Measurements from ENCODE around the gene STAG3. TPM values are rescaled to one million over a fixed set of nuclear protein-coding genes. Genes with fewer than 3 reads are reported as not detected.
"Not testable (repeated sequence)": the region's sequence is repeated elsewhere in the genome, so short reads cannot be mapped to it uniquely, and the experiment has no call there.

The STAG3 gene
- total RNA-seq, 2 experiments from 2014 or later, result 16.5 to 20.6 TPM

DNA sequence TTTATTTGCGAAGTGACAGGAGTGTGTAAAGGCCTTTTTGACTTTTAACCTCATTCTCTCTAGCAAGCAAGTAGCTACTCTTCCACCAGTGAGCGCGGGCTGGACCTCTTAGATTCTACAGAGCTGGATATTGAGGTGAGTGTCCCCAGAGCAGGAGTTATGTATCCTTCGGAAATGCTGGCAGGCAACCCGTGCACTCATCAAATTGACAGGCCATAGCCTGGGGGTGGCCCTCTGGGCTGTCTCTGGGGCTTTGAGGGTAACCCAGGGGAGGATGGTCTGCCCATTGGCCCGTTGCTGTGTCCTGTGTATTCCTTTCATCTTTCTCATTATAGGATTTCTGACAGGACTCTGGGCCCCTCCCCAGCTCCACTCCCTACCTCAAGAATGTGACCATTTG is 36.0 kb downstream of the STAG3 start:
- ChIA-PET POLR2A (interaction anchor here (0.6 kb wide), 1 partner anchor 109 kb away, joined by 3 read pairs; no protein-coding TSS in a partner anchor), CTCF (interaction anchor here (10.1 to 16.0 kb wide), 2 partner anchors 24 to 80 kb away, joined by 102 to 200 read pairs; no protein-coding TSS in a partner anchor)
- no peak for DNase-seq
- Mint-ChIP-seq H3K27me3 (ENCODE audit: low read depth) (no peaks in the 10 kb centered on the region), H3K4me1 (ENCODE audit: low read depth) (peaks cover 76% of the 10 kb centered on the region), H3K27ac (no peak overlapping the region), H3K36me3 (ENCODE audit: low read depth) (peaks cover 19% of the 10 kb centered on the region), H3K9me3 (ENCODE audit: insufficient read depth) (no peaks in the 10 kb centered on the region), H3K4me3 (no peak overlapping the region)
- ATAC-seq, result no peak

DNA sequence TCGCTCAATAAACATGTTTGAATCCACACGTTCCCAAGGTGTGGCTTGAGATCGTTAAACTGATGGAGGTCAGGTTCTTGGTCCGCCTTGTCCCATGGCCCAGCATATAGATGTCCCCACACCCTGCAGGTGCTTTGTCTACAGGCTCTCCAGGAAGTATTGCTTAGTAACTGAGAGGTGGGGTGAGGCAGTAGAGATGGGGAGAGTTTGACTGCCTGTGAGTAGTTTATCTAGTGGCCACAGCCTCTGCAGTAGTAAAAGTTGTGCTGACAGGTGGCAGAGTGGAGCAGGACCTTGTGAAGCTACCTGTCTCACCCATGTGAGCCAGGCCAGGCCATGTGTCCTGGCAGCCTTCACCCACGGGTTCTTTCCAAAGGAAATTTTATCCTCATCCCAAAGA is 36.6 kb downstream of the STAG3 start:
- ATAC-seq; H3K4me3 Mint-ChIP-seq; POLR2A ChIA-PET; H3K9me3 Mint-ChIP-seq (ENCODE audit: insufficient read depth); H3K27me3 Mint-ChIP-seq (ENCODE audit: low read depth): not testable (repeated sequence)
- Mint-ChIP-seq H3K27ac (peak overlapping the region; percentile 47), H3K36me3 (ENCODE audit: low read depth) (peaks cover 18% of the 10 kb centered on the region), H3K4me1 (ENCODE audit: low read depth) (peaks cover 76% of the 10 kb centered on the region)
- CTCF ChIA-PET, result interaction anchor here (16.0 kb wide), 1 partner anchor 81 kb away, joined by 200 read pairs; no protein-coding TSS in a partner anchor
- DNase-seq, result peak; percentile 43

GRCh38 chr7:100215895-100216294 is 38.2 kb downstream of the STAG3 start:
- Mint-ChIP-seq H3K9me3 (ENCODE audit: insufficient read depth) (no peaks in the 10 kb centered on the region), H3K27ac (no peak overlapping the region), H3K4me1 (ENCODE audit: low read depth) (peaks cover 63% of the 10 kb centered on the region), H3K4me3 (no peak overlapping the region), H3K27me3 (ENCODE audit: low read depth) (no peaks in the 10 kb centered on the region), H3K36me3 (ENCODE audit: low read depth) (peaks cover 20% of the 10 kb centered on the region)
- ChIA-PET CTCF (interaction anchor here (2.9 to 16.0 kb wide), 4 partner anchors 27 to 83 kb away, joined by 15 to 200 read pairs (median 34); partner anchors contain the start of genes GPC2 and STAG3), POLR2A (no interaction called here)
- no peak for ATAC-seq
- no peak for DNase-seq

DNA sequence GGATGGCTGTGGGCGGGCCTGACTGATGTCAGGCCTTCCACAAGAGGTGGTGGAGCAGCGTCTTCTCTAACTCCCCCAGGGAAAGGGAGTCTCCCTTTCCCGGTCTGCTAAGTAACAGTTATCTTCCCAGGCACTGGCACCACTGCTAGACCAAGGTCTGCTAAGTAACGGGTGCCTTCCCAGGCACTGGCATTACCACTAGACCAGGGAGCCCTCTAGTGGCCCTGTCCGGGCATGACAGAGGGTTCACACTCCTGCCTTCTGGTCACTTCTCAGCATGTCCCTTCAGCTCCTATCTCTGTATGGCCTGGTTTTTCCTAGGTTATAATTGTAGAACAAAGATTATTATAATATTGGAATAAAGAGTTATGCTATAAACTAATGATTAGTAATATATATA is 40.2 kb downstream of the STAG3 start:
- ChIA-PET POLR2A (interaction anchor here (1.0 to 5.5 kb wide), 6 partner anchors 9 to 128 kb away, joined by 3 to 48 read pairs (median 4); no protein-coding TSS in a partner anchor), CTCF (interaction anchor here (0.8 to 16.0 kb wide), 20 partner anchors 9 to 190 kb away, joined by 3 to 200 read pairs (median 6); partner anchors contain the start of genes GPC2, LAMTOR4 and STAG3)
- Mint-ChIP-seq H3K27ac (peak overlapping the region; percentile 98), H3K4me1 (ENCODE audit: low read depth) (peaks cover 64% of the 10 kb centered on the region), H3K4me3 (peak overlapping the region; percentile 80), H3K36me3 (ENCODE audit: low read depth) (peaks cover 34% of the 10 kb centered on the region)
- not testable (repeated sequence) for H3K9me3 Mint-ChIP-seq (ENCODE audit: insufficient read depth); H3K27me3 Mint-ChIP-seq (ENCODE audit: low read depth)
- ATAC-seq (peak; percentile 5), DNase-seq (peak; percentile 88)

DNA sequence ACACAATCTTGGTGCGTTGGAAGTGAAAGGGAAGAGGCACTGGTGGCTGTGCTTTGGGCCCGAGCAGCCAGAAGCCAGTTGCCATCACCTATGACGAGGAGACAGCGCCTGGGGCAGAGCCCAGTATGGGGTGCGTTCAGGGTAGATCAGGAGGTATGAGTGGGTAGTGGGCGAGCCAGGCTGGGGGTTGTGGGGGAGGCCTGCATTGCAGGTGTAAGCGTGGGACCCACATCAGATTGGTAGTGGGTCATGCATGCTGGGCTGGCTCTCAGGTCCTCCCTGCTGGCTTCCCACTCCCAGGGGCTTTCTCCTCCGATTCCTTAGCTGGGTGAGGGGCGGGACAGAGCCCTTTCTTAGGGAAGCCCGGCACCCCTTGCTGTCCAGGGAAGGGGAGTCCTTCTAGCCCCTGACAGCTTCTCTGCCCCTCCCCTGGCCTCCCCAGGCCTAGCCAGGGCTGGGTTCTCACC is 41.6 kb downstream of the STAG3 start:
- Mint-ChIP-seq H3K4me3 (peak overlapping the region; percentile 95), H3K9me3 (ENCODE audit: insufficient read depth) (no peaks in the 10 kb centered on the region), H3K4me1 (ENCODE audit: low read depth) (peaks cover 68% of the 10 kb centered on the region), H3K36me3 (ENCODE audit: low read depth) (peaks cover 48% of the 10 kb centered on the region), H3K27me3 (ENCODE audit: low read depth) (no peaks in the 10 kb centered on the region), H3K27ac (peak overlapping the region; percentile 98)
- ChIA-PET CTCF (interaction anchor here (1.7 to 16.0 kb wide), 4 partner anchors 9 to 86 kb away, joined by 3 to 200 read pairs (median 32); partner anchors contain the start of gene LAMTOR4), POLR2A (interaction anchor here (1.1 to 5.5 kb wide), 11 partner anchors 10 to 210 kb away, joined by 3 to 48 read pairs (median 5); partner anchors contain the start of genes CNPY4, LAMTOR4, MBLAC1 and MEPCE)
- DNase-seq, result peak; percentile 43
- no peak for ATAC-seq

DNA sequence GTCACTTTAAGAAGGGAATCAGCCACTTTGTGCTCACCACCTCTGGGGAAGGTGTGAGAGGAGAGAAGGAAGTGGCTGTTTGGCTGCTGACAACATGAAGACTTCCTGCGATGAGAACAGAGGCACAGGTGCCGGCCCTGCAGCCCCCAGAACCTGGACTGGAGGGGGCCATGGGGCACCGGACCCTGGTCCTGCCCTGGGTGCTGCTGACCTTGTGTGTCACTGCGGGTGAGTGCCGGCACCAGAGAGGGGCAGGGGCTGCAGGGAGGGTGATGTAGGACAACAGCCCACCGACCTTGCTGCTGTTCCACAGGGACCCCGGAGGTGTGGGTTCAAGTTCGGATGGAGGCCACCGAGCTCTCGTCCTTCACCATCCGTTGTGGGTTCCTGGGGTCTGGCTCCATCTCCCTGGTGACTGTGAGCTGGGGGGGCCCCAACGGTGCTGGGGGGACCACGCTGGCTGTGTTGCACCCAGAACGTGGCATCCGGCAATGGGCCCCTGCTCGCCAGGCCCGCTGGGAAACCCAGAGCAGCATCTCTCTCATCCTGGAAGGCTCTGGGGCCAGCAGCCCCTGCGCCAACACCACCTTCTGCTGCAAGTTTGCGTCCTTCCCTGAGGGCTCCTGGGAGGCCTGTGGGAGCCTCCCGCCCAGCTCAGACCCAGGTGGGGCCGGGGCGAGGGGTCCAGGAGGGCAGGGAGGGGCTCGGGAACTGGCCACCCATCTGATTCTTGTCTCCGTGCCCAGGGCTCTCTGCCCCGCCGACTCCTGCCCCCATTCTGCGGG is 42.3 kb downstream of the STAG3 start, which contains the start of gene PVRIG:
TSS of gene PVRIG (plus strand) at position 149 of the 785 bp plus-strand sequence. CDS start at position 171, 22 bp downstream.
- Mint-ChIP-seq H3K4me1 (ENCODE audit: low read depth) (peaks cover 69% of the 10 kb centered on the region), H3K36me3 (ENCODE audit: low read depth) (peaks cover 55% of the 10 kb centered on the region), H3K27ac (peak within 1 kb of the TSS; percentile 98), H3K4me3 (peak within 1 kb of the TSS; percentile 95)
- POLR2A ChIA-PET, result interaction anchor here (0.6 to 5.5 kb wide), 17 partner anchors 11 to 231 kb away, joined by 3 to 48 read pairs (median 4); partner anchors contain the start of genes AP4M1, CNPY4, LAMTOR4 and MBLAC1
- CTCF ChIA-PET, result interaction anchor here (0.7 to 16.0 kb wide), 6 partner anchors 10 to 94 kb away, joined by 3 to 200 read pairs (median 8); partner anchors contain the start of genes LAMTOR4 and MBLAC1
- not testable (repeated sequence) for H3K9me3 Mint-ChIP-seq (ENCODE audit: insufficient read depth); H3K27me3 Mint-ChIP-seq (ENCODE audit: low read depth)
- DNase-seq (peak; percentile 67), ATAC-seq (peak; percentile 31)

DNA sequence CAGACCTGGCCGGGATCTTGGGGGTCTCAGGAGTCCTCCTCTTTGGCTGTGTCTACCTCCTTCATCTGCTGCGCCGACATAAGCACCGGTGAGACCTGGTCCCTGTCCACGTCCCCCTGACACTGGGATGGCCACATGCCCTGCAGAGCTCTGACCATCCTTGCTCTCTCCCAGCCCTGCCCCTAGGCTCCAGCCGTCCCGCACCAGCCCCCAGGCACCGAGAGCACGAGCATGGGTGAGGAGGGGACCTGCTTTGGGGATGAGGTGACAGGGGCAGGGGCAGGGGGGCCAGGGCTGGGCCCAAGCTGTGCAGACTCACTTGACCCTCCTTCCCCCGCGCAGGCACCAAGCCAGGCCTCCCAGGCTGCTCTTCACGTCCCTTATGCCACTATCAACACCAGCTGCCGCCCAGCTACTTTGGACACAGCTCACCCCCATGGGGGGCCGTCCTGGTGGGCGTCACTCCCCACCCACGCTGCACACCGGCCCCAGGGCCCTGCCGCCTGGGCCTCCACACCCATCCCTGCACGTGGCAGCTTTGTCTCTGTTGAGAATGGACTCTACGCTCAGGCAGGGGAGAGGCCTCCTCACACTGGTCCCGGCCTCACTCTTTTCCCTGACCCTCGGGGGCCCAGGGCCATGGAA is 43.0 kb downstream of the STAG3 start:
- POLR2A ChIA-PET, result interaction anchor here (0.6 to 5.5 kb wide), 19 partner anchors 12 to 1105 kb away, joined by 3 to 48 read pairs (median 4); partner anchors contain the start of genes AP4M1, CNPY4, LAMTOR4 and MBLAC1
- no peak for DNase-seq
- peak overlapping the region; percentile 98 for H3K27ac Mint-ChIP-seq

GRCh38 chr7:100221231-100221718 is 43.6 kb downstream of the STAG3 start:
- Mint-ChIP-seq H3K36me3 (ENCODE audit: low read depth) (peaks cover 60% of the 10 kb centered on the region), H3K27me3 (ENCODE audit: low read depth) (no peaks in the 10 kb centered on the region), H3K27ac (peak overlapping the region; percentile 98), H3K4me1 (ENCODE audit: low read depth) (peaks cover 65% of the 10 kb centered on the region), H3K9me3 (ENCODE audit: insufficient read depth) (no peaks in the 10 kb centered on the region), H3K4me3 (peak overlapping the region; percentile 95)
- peak; percentile 83 for DNase-seq
- ATAC-seq, result peak; percentile 50
- ChIA-PET CTCF (interaction anchor here (0.7 to 16.0 kb wide), 6 partner anchors 9 to 177 kb away, joined by 3 to 200 read pairs (median 4); partner anchors contain the start of genes GPC2, MBLAC1 and STAG3), POLR2A (interaction anchor here (0.6 to 5.5 kb wide), 16 partner anchors 12 to 1105 kb away, joined by 3 to 48 read pairs (median 5); partner anchors contain the start of genes AP4M1, LAMTOR4, MCM7 and ZCWPW1)

More for the DNA sequence above, 43.0 kb downstream of the STAG3 start:
- no peaks in the 10 kb centered on the region for H3K27me3 Mint-ChIP-seq (ENCODE audit: low read depth)
- peak overlapping the region; percentile 95 for H3K4me3 Mint-ChIP-seq
- H3K9me3 Mint-ChIP-seq (ENCODE audit: insufficient read depth), result no peaks in the 10 kb centered on the region
- ATAC-seq, result no peak
- peaks cover 58% of the 10 kb centered on the region for H3K36me3 Mint-ChIP-seq (ENCODE audit: low read depth)
- H3K4me1 Mint-ChIP-seq (ENCODE audit: low read depth), result peaks cover 67% of the 10 kb centered on the region
- CTCF ChIA-PET, result interaction anchor here (0.7 to 16.0 kb wide), 6 partner anchors 8 to 94 kb away, joined by 3 to 200 read pairs (median 4); partner anchors contain the start of genes LAMTOR4 and MBLAC1

GRCh38 chr7:100221767-100222444 is 44.2 kb downstream of the STAG3 start:
- CTCF ChIA-PET, result interaction anchor here (0.7 to 16.0 kb wide), 6 partner anchors 10 to 176 kb away, joined by 3 to 200 read pairs (median 4); partner anchors contain the start of genes GPC2 and STAG3
- peaks cover 61% of the 10 kb centered on the region for H3K36me3 Mint-ChIP-seq (ENCODE audit: low read depth)
- POLR2A ChIA-PET, result interaction anchor here (0.6 to 5.5 kb wide), 17 partner anchors 9 to 207 kb away, joined by 3 to 48 read pairs (median 4); partner anchors contain the start of genes AP4M1, LAMTOR4, MCM7 and ZCWPW1
- peaks cover 62% of the 10 kb centered on the region for H3K4me1 Mint-ChIP-seq (ENCODE audit: low read depth)
- no peaks in the 10 kb centered on the region for H3K9me3 Mint-ChIP-seq (ENCODE audit: insufficient read depth)
- peak overlapping the region; percentile 95 for H3K4me3 Mint-ChIP-seq
- no peaks in the 10 kb centered on the region for H3K27me3 Mint-ChIP-seq (ENCODE audit: low read depth)
- ATAC-seq, result no peak
- DNase-seq, result no peak
- H3K27ac Mint-ChIP-seq, result peak overlapping the region; percentile 98

GRCh38 chr7:100222445-100223132 is 44.9 kb downstream of the STAG3 start:
- H3K27me3 Mint-ChIP-seq (ENCODE audit: low read depth), result no peaks in the 10 kb centered on the region
- ChIA-PET CTCF (interaction anchor here (0.7 to 16.0 kb wide), 5 partner anchors 13 to 89 kb away, joined by 3 to 200 read pairs (median 4); partner anchors contain the start of genes GAL3ST4, GPC2 and STAG3), POLR2A (interaction anchor here (0.8 to 5.5 kb wide), 13 partner anchors 8 to 206 kb away, joined by 3 to 48 read pairs (median 5); partner anchors contain the start of genes AP4M1, LAMTOR4, MCM7 and ZCWPW1)
- H3K36me3 Mint-ChIP-seq (ENCODE audit: low read depth), result peaks cover 64% of the 10 kb centered on the region
- H3K4me1 Mint-ChIP-seq (ENCODE audit: low read depth), result peaks cover 58% of the 10 kb centered on the region
- no peak for ATAC-seq
- no peak for DNase-seq
- H3K27ac Mint-ChIP-seq, result peak overlapping the region; percentile 98
- peak overlapping the region; percentile 95 for H3K4me3 Mint-ChIP-seq
- H3K9me3 Mint-ChIP-seq (ENCODE audit: insufficient read depth), result no peaks in the 10 kb centered on the region
